ENCODE measurements around the gene VEGFA.

The VEGFA gene

GRCh38 chr6:43806043-43806757 lies 36.2 kb downstream of the VEGFA start:
- Histone ChIP-seq H3K27ac (no peak overlapping the region), H3K4me3 (no peak overlapping the region)

DNA sequence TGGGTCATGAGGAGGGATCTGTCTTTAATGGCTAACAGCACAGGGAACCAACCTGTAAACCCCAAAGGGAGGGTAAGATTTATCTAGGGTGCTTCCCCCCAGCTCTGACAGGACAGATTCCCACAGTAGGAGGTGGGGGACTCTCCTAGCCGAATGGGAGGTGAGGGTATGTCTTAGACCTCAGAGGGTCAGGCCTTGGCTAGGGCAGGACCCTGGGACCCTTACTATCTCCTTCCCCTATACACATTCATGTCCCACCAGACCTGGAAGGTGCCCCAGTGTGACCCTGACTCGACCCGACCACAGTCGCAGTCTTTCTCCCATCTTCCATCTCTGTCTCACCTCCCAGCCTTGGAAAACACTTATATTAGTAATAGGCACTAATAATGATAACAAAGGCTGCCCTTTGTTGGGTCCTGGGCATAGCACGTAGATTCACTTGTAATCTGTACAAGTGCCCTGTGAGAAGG lies 36.8 kb downstream of the VEGFA start:
- no peak for DNase-seq (ENCODE audit: low spot score)
- TF ChIP-seq, protein P1, sequence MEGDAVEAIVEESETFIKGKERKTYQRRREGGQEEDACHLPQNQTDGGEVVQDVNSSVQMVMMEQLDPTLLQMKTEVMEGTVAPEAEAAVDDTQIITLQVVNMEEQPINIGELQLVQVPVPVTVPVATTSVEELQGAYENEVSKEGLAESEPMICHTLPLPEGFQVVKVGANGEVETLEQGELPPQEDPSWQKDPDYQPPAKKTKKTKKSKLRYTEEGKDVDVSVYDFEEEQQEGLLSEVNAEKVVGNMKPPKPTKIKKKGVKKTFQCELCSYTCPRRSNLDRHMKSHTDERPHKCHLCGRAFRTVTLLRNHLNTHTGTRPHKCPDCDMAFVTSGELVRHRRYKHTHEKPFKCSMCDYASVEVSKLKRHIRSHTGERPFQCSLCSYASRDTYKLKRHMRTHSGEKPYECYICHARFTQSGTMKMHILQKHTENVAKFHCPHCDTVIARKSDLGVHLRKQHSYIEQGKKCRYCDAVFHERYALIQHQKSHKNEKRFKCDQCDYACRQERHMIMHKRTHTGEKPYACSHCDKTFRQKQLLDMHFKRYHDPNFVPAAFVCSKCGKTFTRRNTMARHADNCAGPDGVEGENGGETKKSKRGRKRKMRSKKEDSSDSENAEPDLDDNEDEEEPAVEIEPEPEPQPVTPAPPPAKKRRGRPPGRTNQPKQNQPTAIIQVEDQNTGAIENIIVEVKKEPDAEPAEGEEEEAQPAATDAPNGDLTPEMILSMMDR (IDR thresholded peaks at IDR 0.05) = no peak
- Histone ChIP-seq H3K4me3 (no peak overlapping the region), H3K27ac (no peak overlapping the region)

More at GRCh38 chr6:43806043-43806757, 36.2 kb downstream of the VEGFA start:
- TF ChIP-seq, protein P1 (IDR thresholded peaks at IDR 0.05) = no peak
- no peak for DNase-seq (ENCODE audit: low spot score)

DNA sequence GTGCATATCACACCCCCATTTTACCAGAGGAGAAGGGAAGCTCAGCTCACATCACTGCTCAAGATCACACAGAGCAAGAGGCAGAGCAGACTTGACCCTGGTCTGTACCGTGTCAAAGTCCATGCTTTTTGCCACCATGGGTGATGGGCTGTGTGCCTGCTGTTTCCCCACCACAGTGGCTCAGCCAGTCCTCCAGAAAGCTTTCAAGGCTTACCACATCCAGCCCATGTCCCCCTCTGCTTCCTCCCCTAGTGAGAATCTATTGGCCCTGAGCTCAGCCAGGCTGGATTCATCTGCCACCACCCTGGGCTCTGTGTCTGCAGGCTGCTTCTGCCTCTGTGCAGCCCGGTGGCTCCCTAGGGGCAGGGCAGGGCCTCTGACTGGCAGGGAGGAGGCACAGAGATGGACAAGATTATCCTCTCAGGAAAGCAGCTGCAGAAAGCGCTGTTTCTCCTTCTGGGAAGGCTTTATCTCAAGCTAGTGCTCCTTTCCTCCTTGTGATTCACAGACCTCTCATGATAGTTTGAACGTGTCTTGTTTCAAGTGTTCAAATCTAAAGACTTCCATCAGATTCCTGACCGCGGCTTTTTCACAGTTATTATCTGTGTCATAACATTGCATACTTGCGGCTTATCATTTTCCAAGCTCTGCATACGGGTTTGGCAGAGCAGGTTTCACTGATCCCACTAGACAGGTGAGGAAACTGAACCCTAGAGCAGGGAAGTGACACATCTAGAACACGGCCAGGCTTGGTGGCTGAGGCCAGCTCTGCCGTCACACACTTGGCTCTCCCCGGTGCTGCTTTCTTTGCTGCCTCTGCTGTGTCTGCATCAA lies 37.4 kb downstream of the VEGFA start:
- TF ChIP-seq, protein P1 (IDR thresholded peaks at IDR 0.05) = no peak
- no peak for DNase-seq (ENCODE audit: low spot score)
- Histone ChIP-seq H3K27ac (no peak overlapping the region), H3K4me3 (no peak overlapping the region)

GRCh38 chr6:43808412-43808811 lies 38.4 kb downstream of the VEGFA start:
- TF ChIP-seq, protein P1 (IDR thresholded peaks at IDR 0.05) = no peak
- DNase-seq (ENCODE audit: low spot score) = no peak

DNA sequence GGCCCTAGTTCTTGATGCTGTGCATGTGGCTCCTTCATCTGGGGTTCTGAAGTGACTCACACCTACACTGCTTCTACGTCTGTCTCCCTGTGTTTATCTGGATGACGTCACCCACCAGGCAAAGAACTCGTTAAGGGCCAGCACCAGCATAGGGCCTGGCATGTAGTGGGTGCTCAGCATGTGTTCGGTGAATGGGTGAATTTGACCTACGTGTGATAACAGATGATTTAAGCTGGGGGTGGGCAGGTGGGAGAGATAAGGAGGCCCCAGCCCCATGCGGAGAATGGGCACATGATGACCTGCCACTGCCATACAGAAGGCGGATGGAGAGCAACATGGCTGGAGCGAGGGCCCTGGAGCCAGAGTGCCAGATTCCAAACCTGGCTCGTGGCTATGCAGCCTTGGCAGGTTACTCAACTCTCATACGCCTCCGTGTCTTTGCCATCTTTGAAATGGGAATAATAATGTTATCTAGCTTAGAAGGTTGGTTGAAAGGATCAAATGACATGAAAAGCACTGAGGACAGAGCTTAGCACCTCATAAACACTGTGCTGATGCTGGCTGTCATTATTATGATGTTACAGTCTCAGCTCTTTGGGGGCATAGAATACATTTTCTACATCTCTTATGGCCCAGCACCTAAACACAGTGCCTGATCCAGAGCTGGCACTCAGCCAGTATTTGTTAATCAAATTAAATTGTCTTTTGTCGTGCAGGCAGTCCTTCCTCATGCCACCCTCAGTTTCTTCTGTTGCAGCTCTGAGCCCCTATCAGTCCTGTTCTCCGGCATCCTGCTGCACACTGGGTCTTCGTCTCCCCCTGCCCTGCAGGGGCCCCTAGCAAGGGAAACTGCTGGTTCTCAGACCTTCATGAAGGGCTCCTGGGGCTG lies 39.6 kb downstream of the VEGFA start:
- TF ChIP-seq, protein P1 (IDR thresholded peaks at IDR 0.05) = no peak
- H3K27ac ChIP-seq = no peak overlapping the region
- H3K4me3 ChIP-seq = no peak overlapping the region
- DNase-seq (ENCODE audit: low spot score) = no peak

More at GRCh38 chr6:43808412-43808811, 38.4 kb downstream of the VEGFA start:
- no peak overlapping the region for H3K27ac ChIP-seq
- no peak overlapping the region for H3K4me3 ChIP-seq

- TF ChIP-seq, protein P1 (IDR thresholded peaks at IDR 0.05) = no peak
- DNase-seq (ENCODE audit: low spot score) = no peak
- Histone ChIP-seq H3K4me3 (no peak overlapping the region), H3K27ac (no peak overlapping the region)
Measured at GRCh38 chr6:43810965-43811732, 41.1 kb downstream of the VEGFA start.
